Measurements from ENCODE around the gene IDUA. TPM values are rescaled to one million over a fixed set of nuclear protein-coding genes. Genes with fewer than 3 reads are reported as not detected.

The IDUA gene
- total and polyA plus RNA-seq, 2 experiments from 2014 or later: 26.4 to 30.7 TPM

Other genes with a start within 250 kb of the IDUA start
- not detected in 2 replicates for gene CPLX1, start 160.9 kb upstream of the IDUA start, total RNA-seq (2014; rRNA removed; shearing (Covaris generic))
- gene CPLX1, start 160.9 kb upstream of the IDUA start, polyA plus RNA-seq (2016; fragmentation: Nextera tagmentation; extraction: Ambion mirVana): not detected in 2 replicates
- 86.7 and 88.8 TPM in 2 replicates for gene GAK, start 54.7 kb upstream of the IDUA start, total RNA-seq (2014; rRNA removed; shearing (Covaris generic))
- 38.0 and 41.1 TPM in 2 replicates for gene GAK, start 54.7 kb upstream of the IDUA start, polyA plus RNA-seq (2016; fragmentation: Nextera tagmentation; extraction: Ambion mirVana)
- gene TMEM175, start 54.6 kb upstream of the IDUA start, total RNA-seq (2014; rRNA removed; shearing (Covaris generic)): 36.5 and 38.3 TPM in 2 replicates
- 29.8 and 31.2 TPM in 2 replicates for gene TMEM175, start 54.6 kb upstream of the IDUA start, polyA plus RNA-seq (2016; fragmentation: Nextera tagmentation; extraction: Ambion mirVana)
- 16.8 and 18.2 TPM in 2 replicates for gene DGKQ, start 13.5 kb upstream of the IDUA start, total RNA-seq (2014; rRNA removed; shearing (Covaris generic))
- gene DGKQ, start 13.5 kb upstream of the IDUA start, polyA plus RNA-seq (2016; fragmentation: Nextera tagmentation; extraction: Ambion mirVana): 1.4 and 1.9 TPM in 2 replicates
- gene SLC26A1, start 6.4 kb downstream of the IDUA start, total RNA-seq (2014; rRNA removed; shearing (Covaris generic)): 0.13 and 0.22 TPM in 2 replicates
- 1.6 and 1.8 TPM in 2 replicates for gene SLC26A1, start 6.4 kb downstream of the IDUA start, polyA plus RNA-seq (2016; fragmentation: Nextera tagmentation; extraction: Ambion mirVana)
- 58.7 and 64.9 TPM in 2 replicates for gene FGFRL1, start 24.6 kb downstream of the IDUA start, total RNA-seq (2014; rRNA removed; shearing (Covaris generic))
- gene FGFRL1, start 24.6 kb downstream of the IDUA start, polyA plus RNA-seq (2016; fragmentation: Nextera tagmentation; extraction: Ambion mirVana): 10.8 and 11.1 TPM in 2 replicates
- 0.51 and 2.5 TPM in 2 replicates for gene RNF212, start 126.5 kb downstream of the IDUA start, total RNA-seq (2014; rRNA removed; shearing (Covaris generic))
- gene RNF212, start 126.5 kb downstream of the IDUA start, polyA plus RNA-seq (2016; fragmentation: Nextera tagmentation; extraction: Ambion mirVana): 4.9 and 6.0 TPM in 2 replicates
- 3.4 and 6.2 TPM in 2 replicates for gene SPON2, start 185.5 kb downstream of the IDUA start, total RNA-seq (2014; rRNA removed; shearing (Covaris generic))
- gene SPON2, start 185.5 kb downstream of the IDUA start, polyA plus RNA-seq (2016; fragmentation: Nextera tagmentation; extraction: Ambion mirVana): 5.3 and 5.7 TPM in 2 replicates